ENCODE measurements around the gene ZC3H10.

Gene ZC3H10

DNA sequence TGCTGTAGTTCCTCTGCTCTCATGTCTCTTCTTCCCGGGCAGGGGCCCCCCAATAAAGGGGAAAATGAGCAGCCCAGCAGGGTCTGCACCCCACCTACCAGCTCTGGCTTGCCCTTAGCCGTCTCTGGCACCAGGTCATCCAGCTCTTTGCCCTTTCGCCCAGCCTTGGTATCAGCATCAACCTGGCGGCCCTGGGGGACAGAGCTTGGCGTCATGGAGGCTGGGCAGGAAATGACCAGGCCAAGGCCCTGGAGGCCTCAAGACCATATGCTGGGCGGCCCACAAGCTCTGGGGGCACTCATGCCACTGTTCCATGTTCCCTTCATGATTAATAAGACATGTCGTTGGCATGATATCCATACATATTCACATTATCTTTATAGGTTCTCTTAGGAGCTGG lies 54.8 kb downstream of the ZC3H10 start:
- no peak for FAIRE-seq
- DNase-seq (ENCODE audit: low spot score) = no peak
